Measurements from ENCODE around the gene TRIM16.

The TRIM16 gene

GRCh38 chr17:15663691-15664090, 20.4 kb downstream of the TRIM16 start:
- TF ChIP-seq CTCF (conservative IDR thresholded peaks at IDR 0.05; ENCODE audit: low read depth): no peak
- ChIA-PET CTCF (no interaction called here), POLR2A (ENCODE audit: low non-redundant PET) (no interaction called here)
- DNase-seq (ENCODE audit: low spot score): no peak
- H3K27ac ChIP-seq: no peak overlapping the region

GRCh38 chr17:15663176-15663575, 20.9 kb downstream of the TRIM16 start:
- H3K27ac ChIP-seq: no peak overlapping the region
- no peak for DNase-seq (ENCODE audit: low spot score)
- CTCF ChIA-PET: no interaction called here
- TF ChIP-seq CTCF (conservative IDR thresholded peaks at IDR 0.05; ENCODE audit: low read depth): no peak
- POLR2A ChIA-PET (ENCODE audit: low non-redundant PET): no interaction called here

GRCh38 chr17:15662681-15663080, 21.4 kb downstream of the TRIM16 start:
- TF ChIP-seq CTCF (conservative IDR thresholded peaks at IDR 0.05; ENCODE audit: low read depth): no peak
- no peak overlapping the region for H3K27ac ChIP-seq
- DNase-seq (ENCODE audit: low spot score): no peak
- ChIA-PET CTCF (no interaction called here), POLR2A (ENCODE audit: low non-redundant PET) (no interaction called here)

GRCh38 chr17:15660077-15660476, 24.0 kb downstream of the TRIM16 start:
- ChIA-PET POLR2A (ENCODE audit: low non-redundant PET) (no interaction called here), CTCF (no interaction called here)
- no peak for TF ChIP-seq CTCF (conservative IDR thresholded peaks at IDR 0.05; ENCODE audit: low read depth)
- DNase-seq (ENCODE audit: low spot score): no peak
- H3K27ac ChIP-seq: peak overlapping the region; percentile 85

GRCh38 chr17:15659663-15660062, 24.4 kb downstream of the TRIM16 start:
- ChIA-PET POLR2A (ENCODE audit: low non-redundant PET) (no interaction called here), CTCF (no interaction called here)
- no peak for TF ChIP-seq CTCF (conservative IDR thresholded peaks at IDR 0.05; ENCODE audit: low read depth)
- DNase-seq (ENCODE audit: low spot score): peak; percentile 77
- H3K27ac ChIP-seq: peak overlapping the region; percentile 85

GRCh38 chr17:15659236-15659635, 24.9 kb downstream of the TRIM16 start:
- no peak for TF ChIP-seq CTCF (conservative IDR thresholded peaks at IDR 0.05; ENCODE audit: low read depth)
- POLR2A ChIA-PET (ENCODE audit: low non-redundant PET): no interaction called here
- DNase-seq (ENCODE audit: low spot score): no peak
- H3K27ac ChIP-seq: peak overlapping the region; percentile 85
- CTCF ChIA-PET: no interaction called here

GRCh38 chr17:15658296-15658695, 25.8 kb downstream of the TRIM16 start:
- H3K27ac ChIP-seq: peak overlapping the region; percentile 85; the same call in 1 of the 2 replicates
- POLR2A ChIA-PET (ENCODE audit: low non-redundant PET): no interaction called here
- CTCF ChIA-PET: no interaction called here
- DNase-seq (ENCODE audit: low spot score): peak; percentile 48
- TF ChIP-seq CTCF (conservative IDR thresholded peaks at IDR 0.05; ENCODE audit: low read depth): no peak

Measured in RWPE1 (cell line).